PC-9 (cell line): ENCODE measurements around the gene FEN1.

ENCODE experiments used
- CTCF ChIP-seq: fragments of 200-600 bp; sonication (generic); conservative IDR thresholded peaks from 2 replicates; pipeline ENCODE4 v1.6.1; 2017; ENCODE audit warnings: mixed run types, antibody characterized with exemption, mild to moderate bottlenecking, moderate library complexity
- EZH2 ChIP-seq: fragments of 200-600 bp; sonication (generic); IDR thresholded peaks from 2 replicates; pipeline ENCODE4 v1.8.0; 2017; ENCODE audit warnings: antibody characterized with exemption, low read depth

- TF ChIP-seq CTCF (no peak), EZH2 (no peak)
Measured at GRCh38 chr11:61812736-61813411, 20.2 kb downstream of the FEN1 start.
